ENCODE results near the gene MCC. TPM values are rescaled to one million over a fixed set of nuclear protein-coding genes. Genes with fewer than 3 reads are reported as not detected.

Gene MCC
- total and polyA plus RNA-seq, 2 donors (not counting 1 experiment from before 2014, with no cell fraction given) = 0.09 to 0.32 TPM

- H3K27ac Mint-ChIP-seq = no peak overlapping the region
- ChIA-PET CTCF (interaction anchor here (4.4 kb wide), 1 partner anchor 51 kb away, joined by 41 read pairs; the partner anchor contains the start of gene REEP5), POLR2A (no interaction called here)
- H4K20me1 ChIP-seq (ENCODE audit: control insufficient read depth, insufficient read depth, low read length, poor library complexity, severe bottlenecking) = no peaks in the 10 kb centered on the region
- DNase-seq = no peak
- no peaks in the 10 kb centered on the region for H3K9me3 Mint-ChIP-seq (ENCODE audit: insufficient read depth)
- no peaks in the 10 kb centered on the region for H3K9me3 ChIP-seq (ENCODE audit: control extremely low read depth in 1 of 3, control insufficient read depth in 2 of 3, insufficient read depth in 1 of 3, low read length in 2 of 3)
- H3K79me2 ChIP-seq (ENCODE audit: control insufficient read depth, insufficient read depth, low read length) = peaks cover 36% of the 10 kb centered on the region
- no peak overlapping the region for H2AFZ ChIP-seq (ENCODE audit: insufficient read depth, low read depth, low read length, poor library complexity, severe bottlenecking)
- no CpG with 5 or more reads among the region's 1 CpG for WGBS (ENCODE audit: insufficient coverage)
- H3K4me3 Mint-ChIP-seq = no peak overlapping the region
- no peak overlapping the region for H3K4me2 ChIP-seq (replicated peaks; ENCODE audit: low read depth, low read length, poor library complexity, severe bottlenecking)
- no peaks in the 10 kb centered on the region for H3K36me3 ChIP-seq (replicated peaks in 1 of 2; ENCODE audit: control extremely low read depth in 1 of 2, control insufficient read depth in 1 of 2, extremely low read depth in 1 of 2, insufficient read depth in 2 of 2, low read length in 1 of 2)
- no peak overlapping the region for H3K27ac ChIP-seq (ENCODE audit: low read length in 2 of 2)
- H3K27me3 Mint-ChIP-seq = no peaks in the 10 kb centered on the region
- ATAC-seq (ENCODE audit: low read depth) = no peak
- no peaks in the 10 kb centered on the region for H3K27me3 ChIP-seq (replicated peaks in 1 of 4; ENCODE audit: control extremely low read depth in 1 of 4, control insufficient read depth in 3 of 4, insufficient read depth in 4 of 4, low read length in 3 of 4)
- no peak overlapping the region for H3K4me3 ChIP-seq (ENCODE audit: control extremely low read depth in 1 of 5, extremely low read depth in 1 of 5, insufficient read depth in 1 of 5, low read depth in 2 of 5, low read length in 4 of 5)
- H3K9ac ChIP-seq (ENCODE audit: low read length) = no peak overlapping the region
- peaks cover 12 to 16% of the 10 kb centered on the region in 2 donors for H3K4me1 ChIP-seq (ENCODE audit: control insufficient read depth in 2 of 2, insufficient read depth in 2 of 2, low read length in 2 of 2)
- intact Hi-C loops (cut with micrococcal nuclease) = loop anchor here (10.0 kb wide), 1 partner anchor 808 kb away; no protein-coding TSS in a partner anchor
- H3K4me1 Mint-ChIP-seq = peaks cover 26% of the 10 kb centered on the region
- TF ChIP-seq CTCF (IDR thresholded peaks at IDR 0.05) (no peak), EZH2 (IDR thresholded peaks at IDR 0.05; ENCODE audit: borderline replicate concordance, insufficient read depth, low read depth, low read length, poor library complexity, severe bottlenecking) (no peak)
Observed at GRCh38 chr5:112973036-112973435, 515.2 kb downstream of the MCC start.

Small RNAs within 50 kb of the gene (small RNA-seq; reads per million reads assigned to genes)
- not detected for gene RNU4ATAC13P (ENCODE audit: insufficient read length, low read depth, low replicate concordance)

Other genes with a start within 250 kb of the MCC start
- not detected in 2 replicates for gene TSSK1B, start 53.5 kb downstream of the MCC start, total RNA-seq
- gene TSSK1B, start 53.5 kb downstream of the MCC start, polyA plus RNA-seq = not detected in 2 replicates
- 52.6 and 62.4 TPM in 2 replicates for gene YTHDC2, start 25.2 kb upstream of the MCC start, total RNA-seq
- gene YTHDC2, start 25.2 kb upstream of the MCC start, polyA plus RNA-seq = 8.6 and 14.9 TPM in 2 replicates

Data from B cell (primary cell).